ENCODE results near the gene LGI1. TPM values are rescaled to one million over a fixed set of nuclear protein-coding genes. Genes with fewer than 3 reads are reported as not detected.
"Not testable (repeated sequence)": the region's sequence is repeated elsewhere in the genome, so short reads cannot be mapped to it uniquely, and the experiment has no call there.

Gene LGI1
- total RNA-seq, 1 donor from 2014 or later: not detected

DNA sequence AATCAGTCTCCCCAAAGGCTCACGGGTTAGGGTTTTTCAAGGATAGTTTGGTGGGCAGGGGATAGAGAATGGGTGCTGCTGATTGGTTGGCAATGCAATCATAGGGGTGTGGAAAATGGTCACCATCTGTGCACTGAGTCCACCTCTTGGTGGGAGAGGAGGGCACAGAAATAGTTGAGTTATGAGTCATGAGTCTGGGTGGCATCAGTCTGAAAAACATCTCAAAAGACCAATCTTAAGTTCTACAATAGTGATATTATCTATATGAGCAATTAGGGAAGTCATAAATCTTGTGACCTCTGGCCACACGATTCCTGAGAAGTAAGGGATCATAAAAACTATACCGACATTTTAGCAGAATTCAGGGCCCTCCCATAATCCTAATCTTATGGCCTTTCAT lies 62.7 kb downstream of the LGI1 start:
- DNase-seq (ENCODE audit: low read depth): no peak
- Histone ChIP-seq H3K36me3 (ENCODE audit: control insufficient read depth, insufficient read depth, low read length) (no peaks in the 10 kb centered on the region), H3K4me3 (ENCODE audit: low read depth, low read length) (no peak overlapping the region), H3K27me3 (ENCODE audit: control insufficient read depth, insufficient read depth, low read length) (no peaks in the 10 kb centered on the region)
- TF ChIP-seq, protein P1, sequence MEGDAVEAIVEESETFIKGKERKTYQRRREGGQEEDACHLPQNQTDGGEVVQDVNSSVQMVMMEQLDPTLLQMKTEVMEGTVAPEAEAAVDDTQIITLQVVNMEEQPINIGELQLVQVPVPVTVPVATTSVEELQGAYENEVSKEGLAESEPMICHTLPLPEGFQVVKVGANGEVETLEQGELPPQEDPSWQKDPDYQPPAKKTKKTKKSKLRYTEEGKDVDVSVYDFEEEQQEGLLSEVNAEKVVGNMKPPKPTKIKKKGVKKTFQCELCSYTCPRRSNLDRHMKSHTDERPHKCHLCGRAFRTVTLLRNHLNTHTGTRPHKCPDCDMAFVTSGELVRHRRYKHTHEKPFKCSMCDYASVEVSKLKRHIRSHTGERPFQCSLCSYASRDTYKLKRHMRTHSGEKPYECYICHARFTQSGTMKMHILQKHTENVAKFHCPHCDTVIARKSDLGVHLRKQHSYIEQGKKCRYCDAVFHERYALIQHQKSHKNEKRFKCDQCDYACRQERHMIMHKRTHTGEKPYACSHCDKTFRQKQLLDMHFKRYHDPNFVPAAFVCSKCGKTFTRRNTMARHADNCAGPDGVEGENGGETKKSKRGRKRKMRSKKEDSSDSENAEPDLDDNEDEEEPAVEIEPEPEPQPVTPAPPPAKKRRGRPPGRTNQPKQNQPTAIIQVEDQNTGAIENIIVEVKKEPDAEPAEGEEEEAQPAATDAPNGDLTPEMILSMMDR (IDR thresholded peaks at IDR 0.05; ENCODE audit: insufficient read depth, low read length, poor library complexity, severe bottlenecking): no peak

DNA sequence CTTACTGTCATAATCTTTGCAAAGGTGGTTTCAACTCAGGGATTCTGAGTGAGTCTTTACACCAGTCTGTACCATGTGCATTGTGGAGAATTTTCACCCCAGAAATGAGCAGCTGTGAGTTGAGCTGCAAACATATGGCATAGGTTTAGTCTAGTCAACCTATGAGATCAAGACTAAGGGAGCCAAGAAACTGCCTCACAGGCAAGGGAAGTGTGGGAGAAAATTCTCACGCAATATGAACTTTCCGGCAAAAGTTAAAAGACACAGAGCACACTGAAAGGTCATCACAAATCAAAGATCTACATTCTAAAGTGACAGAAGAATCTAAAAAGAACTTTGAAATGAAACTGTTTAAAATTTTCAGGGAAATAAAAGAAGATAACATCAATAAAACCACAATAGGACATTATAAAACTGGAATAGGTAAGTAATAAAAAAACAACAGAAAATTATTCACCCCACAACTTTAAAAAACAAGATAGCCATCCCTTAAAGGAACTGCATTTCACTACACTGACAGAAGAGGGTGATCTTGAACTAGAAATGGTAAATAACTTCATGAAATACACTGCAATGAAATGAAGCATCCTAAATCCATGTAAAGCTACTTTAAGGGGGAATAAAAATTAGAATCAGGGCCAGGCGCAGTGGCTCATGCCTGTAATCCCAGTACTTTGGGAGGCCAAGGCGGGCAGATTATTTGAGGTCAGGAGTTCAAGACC lies 63.5 kb downstream of the LGI1 start:
- DNase-seq (ENCODE audit: low read depth): no peak
- TF ChIP-seq, protein P1 (IDR thresholded peaks at IDR 0.05; ENCODE audit: insufficient read depth, low read length, poor library complexity, severe bottlenecking): peak; percentile 33
- no peak overlapping the region for H3K4me3 ChIP-seq (ENCODE audit: low read depth, low read length)
- H3K36me3 ChIP-seq (ENCODE audit: control insufficient read depth, insufficient read depth, low read length): no peaks in the 10 kb centered on the region
- H3K27me3 ChIP-seq (ENCODE audit: control insufficient read depth, insufficient read depth, low read length): no peaks in the 10 kb centered on the region

DNA sequence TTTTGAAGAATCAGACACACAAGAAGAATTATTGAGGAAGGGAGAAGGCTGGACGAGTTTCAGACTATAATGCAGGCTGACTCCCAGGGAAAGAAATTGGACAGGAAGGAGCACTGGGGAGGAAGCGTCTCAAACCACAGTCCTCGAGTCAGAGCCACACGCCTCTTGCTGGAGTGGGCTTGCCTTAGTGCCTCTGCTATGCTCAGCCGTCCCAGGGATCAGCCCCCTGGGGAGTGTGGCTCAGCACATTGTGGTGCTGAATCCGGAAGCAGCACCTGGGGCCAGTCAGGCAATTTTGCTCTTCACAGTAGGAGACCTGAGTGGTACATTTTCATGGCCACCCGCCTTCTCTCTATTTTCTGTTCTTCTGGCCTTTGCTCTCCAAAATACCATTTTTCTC lies 68.6 kb downstream of the LGI1 start:
- no peak overlapping the region for H3K4me3 ChIP-seq (ENCODE audit: low read depth, low read length)
- H3K27me3 ChIP-seq (ENCODE audit: control insufficient read depth, insufficient read depth, low read length): no peaks in the 10 kb centered on the region
- TF ChIP-seq, protein P1 (IDR thresholded peaks at IDR 0.05; ENCODE audit: insufficient read depth, low read length, poor library complexity, severe bottlenecking): no peak
- H3K36me3 ChIP-seq (ENCODE audit: control insufficient read depth, insufficient read depth, low read length): no peaks in the 10 kb centered on the region
- no peak for DNase-seq (ENCODE audit: low read depth)

DNA sequence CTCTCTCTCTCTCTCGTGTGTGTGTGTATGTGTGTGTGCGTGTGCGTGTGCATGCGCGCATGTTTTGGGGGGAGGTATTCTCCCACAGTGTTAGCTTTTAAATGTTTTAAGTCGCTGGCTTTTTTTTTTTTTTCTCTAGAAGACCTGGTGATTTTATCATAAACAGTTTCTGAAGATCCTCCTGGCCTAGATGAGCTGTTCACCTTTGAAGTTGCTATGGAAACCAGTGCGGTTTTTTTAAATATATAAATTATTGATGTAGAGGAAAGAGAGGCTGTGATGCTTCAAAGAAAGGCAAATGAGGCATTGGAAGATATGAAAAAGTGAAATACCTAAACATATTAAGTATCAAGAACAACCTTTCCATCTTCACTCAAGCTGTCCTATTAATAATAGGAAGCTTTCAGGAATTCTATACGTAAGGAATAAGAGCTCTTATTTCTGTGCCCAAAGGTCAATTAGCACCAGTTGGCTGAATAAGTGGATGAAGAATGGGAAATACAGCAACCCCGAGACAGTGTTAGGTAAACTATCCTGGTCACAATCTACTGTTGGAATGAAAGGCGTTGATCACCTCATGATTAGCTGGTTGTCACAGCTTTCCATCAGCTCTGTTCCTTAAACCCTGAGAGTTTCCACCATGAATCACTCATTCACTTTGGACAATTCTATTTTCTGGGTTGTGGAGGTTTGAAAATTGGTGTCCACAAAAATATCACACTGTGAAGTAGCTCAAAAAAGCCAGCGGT lies 69.5 kb downstream of the LGI1 start:
- DNase-seq (ENCODE audit: low read depth): no peak
- TF ChIP-seq, protein P1 (IDR thresholded peaks at IDR 0.05; ENCODE audit: insufficient read depth, low read length, poor library complexity, severe bottlenecking): no peak
- Histone ChIP-seq H3K36me3 (ENCODE audit: control insufficient read depth, insufficient read depth, low read length) (no peaks in the 10 kb centered on the region), H3K4me3 (ENCODE audit: low read depth, low read length) (no peak overlapping the region), H3K27me3 (ENCODE audit: control insufficient read depth, insufficient read depth, low read length) (no peaks in the 10 kb centered on the region)

DNA sequence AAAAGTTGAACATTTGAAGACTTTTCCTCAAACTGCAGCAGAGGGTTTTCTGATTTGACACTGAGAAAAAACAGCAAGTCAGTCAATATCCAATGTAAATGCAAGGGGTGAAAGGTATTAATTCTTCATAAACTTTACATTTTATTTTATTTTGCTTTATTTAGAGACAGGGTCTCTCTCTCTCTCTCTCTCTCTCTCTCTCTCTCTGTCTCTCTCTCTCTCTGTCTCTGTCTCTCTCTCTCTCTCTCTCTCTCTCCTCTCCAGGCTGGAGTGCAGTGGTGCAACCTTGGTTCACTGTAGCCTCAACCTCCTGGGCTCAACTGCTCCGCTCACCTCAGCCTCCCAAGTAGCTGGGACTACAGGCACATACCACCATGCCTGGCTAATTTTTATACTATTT lies 73.3 kb downstream of the LGI1 start:
- not testable (repeated sequence) for DNase-seq (ENCODE audit: low read depth); H3K4me3 ChIP-seq (ENCODE audit: low read depth, low read length); H3K36me3 ChIP-seq (ENCODE audit: control insufficient read depth, insufficient read depth, low read length); H3K27me3 ChIP-seq (ENCODE audit: control insufficient read depth, insufficient read depth, low read length)

DNA sequence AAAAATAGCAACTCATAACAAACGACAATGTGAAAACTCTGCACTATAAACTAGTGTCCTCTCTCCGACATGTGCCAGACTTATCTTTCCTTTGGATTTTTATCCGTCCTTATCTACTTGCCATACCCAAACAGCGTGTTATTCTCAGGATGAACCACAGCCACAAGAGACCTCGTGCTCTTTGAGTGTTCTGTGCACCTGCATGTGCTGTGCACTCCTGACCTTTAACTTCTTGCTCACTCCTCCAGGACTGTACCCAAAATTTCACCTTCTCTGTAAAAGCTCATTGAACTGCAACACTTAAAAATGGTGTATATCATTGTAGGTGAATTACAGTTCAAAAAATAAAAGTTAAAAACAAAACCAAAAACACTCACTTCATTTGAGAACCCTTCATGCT lies 78.0 kb downstream of the LGI1 start:
- no peak for DNase-seq (ENCODE audit: low read depth)
- H3K27me3 ChIP-seq (ENCODE audit: control insufficient read depth, insufficient read depth, low read length): no peaks in the 10 kb centered on the region
- no peak overlapping the region for H3K4me3 ChIP-seq (ENCODE audit: low read depth, low read length)
- no peaks in the 10 kb centered on the region for H3K36me3 ChIP-seq (ENCODE audit: control insufficient read depth, insufficient read depth, low read length)
- TF ChIP-seq, protein P1 (IDR thresholded peaks at IDR 0.05; ENCODE audit: insufficient read depth, low read length, poor library complexity, severe bottlenecking): no peak

Data from kidney epithelial cell (primary cell).